Measurements from ENCODE around the gene CENPV.

CENPV gene

GRCh38 chr17:16339402-16339801 is 13.9 kb downstream of the CENPV start:
- Histone ChIP-seq H3K4me3 (ENCODE audit: low read depth in 1 of 2, low read length in 2 of 2) (no peak overlapping the region), H3K9me3 (ENCODE audit: control insufficient read depth in 1 of 2, low read length in 2 of 2) (no peaks in the 10 kb centered on the region), H3K4me1 (ENCODE audit: control insufficient read depth in 1 of 2, insufficient read depth in 2 of 2, low read length in 2 of 2) (no peaks in the 10 kb centered on the region), H3K36me3 (ENCODE audit: control insufficient read depth in 1 of 2, insufficient read depth in 2 of 2, low read length in 2 of 2) (peaks cover 3 to 18% of the 10 kb centered on the region in 2 donors), H3K27me3 (ENCODE audit: low read depth, low read length) (no peaks in the 10 kb centered on the region), H3K27ac (ENCODE audit: low read length) (no peak overlapping the region)

- Histone ChIP-seq H3K9me3 (ENCODE audit: control insufficient read depth in 1 of 2, low read length in 2 of 2) (no peaks in the 10 kb centered on the region), H3K36me3 (ENCODE audit: control insufficient read depth in 1 of 2, insufficient read depth in 2 of 2, low read length in 2 of 2) (peaks cover 0 to 11% of the 10 kb centered on the region in 2 donors), H3K27ac (ENCODE audit: low read length) (no peak overlapping the region), H3K4me3 (ENCODE audit: low read depth in 1 of 2, low read length in 2 of 2) (no peak overlapping the region), H3K27me3 (ENCODE audit: low read depth, low read length) (no peaks in the 10 kb centered on the region), H3K4me1 (ENCODE audit: control insufficient read depth in 1 of 2, insufficient read depth in 2 of 2, low read length in 2 of 2) (no peaks in the 10 kb centered on the region)
Observed at GRCh38 chr17:16338391-16338790, 14.9 kb downstream of the CENPV start.

GRCh38 chr17:16329519-16330271 is 23.6 kb downstream of the CENPV start:
- H3K27me3 ChIP-seq (ENCODE audit: low read depth, low read length) = no peaks in the 10 kb centered on the region
- H3K4me3 ChIP-seq (ENCODE audit: low read depth in 1 of 2, low read length in 2 of 2) = no peak overlapping the region
- peak overlapping the region; percentile 74 for H3K27ac ChIP-seq (ENCODE audit: low read length)
- H3K4me1 ChIP-seq (ENCODE audit: control insufficient read depth in 1 of 2, insufficient read depth in 2 of 2, low read length in 2 of 2) = no peaks in the 10 kb centered on the region
- H3K9me3 ChIP-seq (ENCODE audit: control insufficient read depth in 1 of 2, low read length in 2 of 2) = no peaks in the 10 kb centered on the region
- peaks cover 4 to 25% of the 10 kb centered on the region in 2 donors for H3K36me3 ChIP-seq (ENCODE audit: control insufficient read depth in 1 of 2, insufficient read depth in 2 of 2, low read length in 2 of 2)

GRCh38 chr17:16328997-16329396 is 24.3 kb downstream of the CENPV start:
- no peaks in the 10 kb centered on the region for H3K9me3 ChIP-seq (ENCODE audit: control insufficient read depth in 1 of 2, low read length in 2 of 2)
- peak overlapping the region; percentile 74 for H3K27ac ChIP-seq (ENCODE audit: low read length)
- no peaks in the 10 kb centered on the region for H3K27me3 ChIP-seq (ENCODE audit: low read depth, low read length)
- H3K4me3 ChIP-seq (ENCODE audit: low read depth in 1 of 2, low read length in 2 of 2) = no peak overlapping the region
- peaks cover 4 to 26% of the 10 kb centered on the region in 2 donors for H3K36me3 ChIP-seq (ENCODE audit: control insufficient read depth in 1 of 2, insufficient read depth in 2 of 2, low read length in 2 of 2)
- H3K4me1 ChIP-seq (ENCODE audit: control insufficient read depth in 1 of 2, insufficient read depth in 2 of 2, low read length in 2 of 2) = no peaks in the 10 kb centered on the region

- H3K4me1 ChIP-seq (ENCODE audit: control insufficient read depth in 1 of 2, insufficient read depth in 2 of 2, low read length in 2 of 2) = no peaks in the 10 kb centered on the region
- no peak overlapping the region for H3K27ac ChIP-seq (ENCODE audit: low read length)
- peaks cover 4 to 26% of the 10 kb centered on the region in 2 donors for H3K36me3 ChIP-seq (ENCODE audit: control insufficient read depth in 1 of 2, insufficient read depth in 2 of 2, low read length in 2 of 2)
- H3K9me3 ChIP-seq (ENCODE audit: control insufficient read depth in 1 of 2, low read length in 2 of 2) = no peaks in the 10 kb centered on the region
- no peaks in the 10 kb centered on the region for H3K27me3 ChIP-seq (ENCODE audit: low read depth, low read length)
- no peak overlapping the region for H3K4me3 ChIP-seq (ENCODE audit: low read depth in 1 of 2, low read length in 2 of 2)
Observed at GRCh38 chr17:16327018-16327417, 26.3 kb downstream of the CENPV start.

- Histone ChIP-seq H3K4me1 (ENCODE audit: control insufficient read depth in 1 of 2, insufficient read depth in 2 of 2, low read length in 2 of 2) (no peaks in the 10 kb centered on the region), H3K4me3 (ENCODE audit: low read depth in 1 of 2, low read length in 2 of 2) (no peak overlapping the region), H3K27ac (ENCODE audit: low read length) (no peak overlapping the region), H3K9me3 (ENCODE audit: control insufficient read depth in 1 of 2, low read length in 2 of 2) (no peaks in the 10 kb centered on the region), H3K36me3 (ENCODE audit: control insufficient read depth in 1 of 2, insufficient read depth in 2 of 2, low read length in 2 of 2) (peaks cover 4 to 26% of the 10 kb centered on the region in 2 donors), H3K27me3 (ENCODE audit: low read depth, low read length) (no peaks in the 10 kb centered on the region)
Observed at GRCh38 chr17:16325964-16326363, 27.3 kb downstream of the CENPV start.

- Histone ChIP-seq H3K27ac (ENCODE audit: low read length) (no peak overlapping the region), H3K27me3 (ENCODE audit: low read depth, low read length) (no peaks in the 10 kb centered on the region), H3K4me1 (ENCODE audit: control insufficient read depth in 1 of 2, insufficient read depth in 2 of 2, low read length in 2 of 2) (no peaks in the 10 kb centered on the region), H3K9me3 (ENCODE audit: control insufficient read depth in 1 of 2, low read length in 2 of 2) (no peaks in the 10 kb centered on the region), H3K4me3 (ENCODE audit: low read depth in 1 of 2, low read length in 2 of 2) (no peak overlapping the region), H3K36me3 (ENCODE audit: control insufficient read depth in 1 of 2, insufficient read depth in 2 of 2, low read length in 2 of 2) (peaks cover 6 to 31% of the 10 kb centered on the region in 2 donors)
Observed at GRCh38 chr17:16322636-16323035, 30.6 kb downstream of the CENPV start.

GRCh38 chr17:16319969-16320368 is 33.3 kb downstream of the CENPV start:
- Histone ChIP-seq H3K27me3 (ENCODE audit: low read depth, low read length) (no peaks in the 10 kb centered on the region), H3K9me3 (ENCODE audit: control insufficient read depth in 1 of 2, low read length in 2 of 2) (no peaks in the 10 kb centered on the region), H3K4me1 (ENCODE audit: control insufficient read depth in 1 of 2, insufficient read depth in 2 of 2, low read length in 2 of 2) (no peaks in the 10 kb centered on the region), H3K4me3 (ENCODE audit: low read depth in 1 of 2, low read length in 2 of 2) (no peak overlapping the region), H3K36me3 (ENCODE audit: control insufficient read depth in 1 of 2, insufficient read depth in 2 of 2, low read length in 2 of 2) (peaks cover 8 to 29% of the 10 kb centered on the region in 2 donors), H3K27ac (ENCODE audit: low read length) (no peak overlapping the region)

- H3K4me3 ChIP-seq (ENCODE audit: low read depth in 1 of 2, low read length in 2 of 2) = no peak overlapping the region
- no peak overlapping the region for H3K27ac ChIP-seq (ENCODE audit: low read length)
- no peaks in the 10 kb centered on the region for H3K9me3 ChIP-seq (ENCODE audit: control insufficient read depth in 1 of 2, low read length in 2 of 2)
- H3K4me1 ChIP-seq (ENCODE audit: control insufficient read depth in 1 of 2, insufficient read depth in 2 of 2, low read length in 2 of 2) = no peaks in the 10 kb centered on the region
- peaks cover 8 to 51% of the 10 kb centered on the region in 2 donors for H3K36me3 ChIP-seq (ENCODE audit: control insufficient read depth in 1 of 2, insufficient read depth in 2 of 2, low read length in 2 of 2)
- no peaks in the 10 kb centered on the region for H3K27me3 ChIP-seq (ENCODE audit: low read depth, low read length)
Observed at GRCh38 chr17:16314859-16315258, 38.4 kb downstream of the CENPV start.

GRCh38 chr17:16314189-16314588 is 39.1 kb downstream of the CENPV start:
- Histone ChIP-seq H3K4me1 (ENCODE audit: control insufficient read depth in 1 of 2, insufficient read depth in 2 of 2, low read length in 2 of 2) (no peaks in the 10 kb centered on the region), H3K9me3 (ENCODE audit: control insufficient read depth in 1 of 2, low read length in 2 of 2) (no peaks in the 10 kb centered on the region), H3K4me3 (ENCODE audit: low read depth in 1 of 2, low read length in 2 of 2) (no peak overlapping the region), H3K27ac (ENCODE audit: low read length) (no peak overlapping the region), H3K27me3 (ENCODE audit: low read depth, low read length) (no peaks in the 10 kb centered on the region), H3K36me3 (ENCODE audit: control insufficient read depth in 1 of 2, insufficient read depth in 2 of 2, low read length in 2 of 2) (peaks cover 8 to 48% of the 10 kb centered on the region in 2 donors)

- Histone ChIP-seq H3K4me3 (ENCODE audit: low read depth in 1 of 2, low read length in 2 of 2) (no peak overlapping the region), H3K4me1 (ENCODE audit: control insufficient read depth in 1 of 2, insufficient read depth in 2 of 2, low read length in 2 of 2) (no peaks in the 10 kb centered on the region), H3K36me3 (ENCODE audit: control insufficient read depth in 1 of 2, insufficient read depth in 2 of 2, low read length in 2 of 2) (peaks cover 8 to 48% of the 10 kb centered on the region in 2 donors), H3K9me3 (ENCODE audit: control insufficient read depth in 1 of 2, low read length in 2 of 2) (no peaks in the 10 kb centered on the region), H3K27ac (ENCODE audit: low read length) (no peak overlapping the region), H3K27me3 (ENCODE audit: low read depth, low read length) (no peaks in the 10 kb centered on the region)
Observed at GRCh38 chr17:16313139-16314090, 39.9 kb downstream of the CENPV start.
